Measurements from ENCODE around the gene SNX2.

SNX2 gene

DNA sequence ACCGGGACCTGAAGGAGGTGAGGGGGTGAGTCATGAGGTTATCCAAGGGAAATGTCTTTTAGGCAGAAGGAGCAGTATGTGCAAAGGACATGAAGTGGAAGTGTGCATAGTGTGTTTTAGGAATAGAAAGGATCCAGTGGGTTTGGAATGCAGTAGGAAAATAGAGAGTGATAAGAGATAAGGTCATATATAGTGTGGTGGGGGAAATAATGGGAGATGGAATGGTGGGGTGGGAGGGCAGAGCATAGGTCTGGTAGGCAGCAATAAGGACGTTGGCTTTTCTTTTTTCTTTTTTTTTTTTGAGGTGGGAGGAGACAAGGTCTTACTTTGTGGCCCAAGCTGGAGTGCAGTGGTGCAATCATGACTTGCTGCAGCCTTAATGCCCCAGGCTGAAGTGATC, 88.4 kb downstream of the SNX2 start:
- Histone ChIP-seq H3K4me3 (ENCODE audit: low read length, poor library complexity, severe bottlenecking) (no peak overlapping the region), H4K20me1 (ENCODE audit: insufficient read depth, low read length, poor library complexity, severe bottlenecking) (no peaks in the 10 kb centered on the region), H3K9ac (ENCODE audit: low read depth, low read length, poor library complexity, severe bottlenecking) (no peak overlapping the region)

DNA sequence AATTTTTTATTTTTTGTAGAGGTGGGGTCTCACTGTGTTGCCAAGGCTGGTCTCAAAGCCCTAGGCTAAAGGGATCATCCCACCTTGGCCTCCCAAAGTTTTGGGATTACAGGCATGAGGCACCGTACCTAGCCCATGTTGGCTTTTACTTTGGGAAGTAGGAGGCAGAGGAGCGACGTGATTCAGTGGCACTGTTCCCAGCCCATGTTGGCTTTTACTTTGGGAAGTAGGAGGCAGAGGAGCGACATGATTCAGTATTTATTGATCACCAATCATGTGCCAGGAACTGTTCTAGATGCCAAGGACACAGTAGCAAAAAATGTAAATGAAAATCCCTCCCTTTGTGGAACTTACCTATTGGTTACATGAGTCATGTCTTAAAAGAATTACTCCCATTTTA, 88.8 kb downstream of the SNX2 start:
- Histone ChIP-seq H3K4me1 (ENCODE audit: insufficient read depth, low read length, poor library complexity, severe bottlenecking) (no peaks in the 10 kb centered on the region), H3K4me2 (ENCODE audit: low read depth, low read length, poor library complexity, severe bottlenecking) (no peak overlapping the region), H3K79me2 (ENCODE audit: insufficient read depth, low read length) (no peaks in the 10 kb centered on the region), H3K9ac (ENCODE audit: low read depth, low read length, poor library complexity, severe bottlenecking) (no peak overlapping the region), H3K9me2 (replicated peaks; ENCODE audit: low read depth, low read length) (no peaks in the 10 kb centered on the region), H3K36me3 (ENCODE audit: insufficient read depth, low read length) (no peaks in the 10 kb centered on the region), H2AFZ (ENCODE audit: low read length) (no peak overlapping the region), H3F3A (ENCODE audit: low read depth) (no peaks in the 10 kb centered on the region), H3K4me3 (ENCODE audit: low read length, poor library complexity, severe bottlenecking) (no peak overlapping the region), H3K9me3 (ENCODE audit: insufficient read depth, low read depth, low read length) (no peaks in the 10 kb centered on the region), H3K27me3 (ENCODE audit: insufficient read depth, low read length, poor library complexity, severe bottlenecking) (no peaks in the 10 kb centered on the region), H4K20me1 (ENCODE audit: insufficient read depth, low read length, poor library complexity, severe bottlenecking) (no peaks in the 10 kb centered on the region)
- TF ChIP-seq EZH2phosphoT487 (IDR thresholded peaks at IDR 0.05; ENCODE audit: borderline replicate concordance), result no peak
- TF ChIP-seq, protein P1, sequence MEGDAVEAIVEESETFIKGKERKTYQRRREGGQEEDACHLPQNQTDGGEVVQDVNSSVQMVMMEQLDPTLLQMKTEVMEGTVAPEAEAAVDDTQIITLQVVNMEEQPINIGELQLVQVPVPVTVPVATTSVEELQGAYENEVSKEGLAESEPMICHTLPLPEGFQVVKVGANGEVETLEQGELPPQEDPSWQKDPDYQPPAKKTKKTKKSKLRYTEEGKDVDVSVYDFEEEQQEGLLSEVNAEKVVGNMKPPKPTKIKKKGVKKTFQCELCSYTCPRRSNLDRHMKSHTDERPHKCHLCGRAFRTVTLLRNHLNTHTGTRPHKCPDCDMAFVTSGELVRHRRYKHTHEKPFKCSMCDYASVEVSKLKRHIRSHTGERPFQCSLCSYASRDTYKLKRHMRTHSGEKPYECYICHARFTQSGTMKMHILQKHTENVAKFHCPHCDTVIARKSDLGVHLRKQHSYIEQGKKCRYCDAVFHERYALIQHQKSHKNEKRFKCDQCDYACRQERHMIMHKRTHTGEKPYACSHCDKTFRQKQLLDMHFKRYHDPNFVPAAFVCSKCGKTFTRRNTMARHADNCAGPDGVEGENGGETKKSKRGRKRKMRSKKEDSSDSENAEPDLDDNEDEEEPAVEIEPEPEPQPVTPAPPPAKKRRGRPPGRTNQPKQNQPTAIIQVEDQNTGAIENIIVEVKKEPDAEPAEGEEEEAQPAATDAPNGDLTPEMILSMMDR (conservative IDR thresholded peaks at IDR 0.05; ENCODE audit: low read length), result no peak

More for the DNA sequence above, 88.4 kb downstream of the SNX2 start:
- Histone ChIP-seq H2AFZ (ENCODE audit: low read length) (no peak overlapping the region), H3K9me3 (ENCODE audit: insufficient read depth, low read depth, low read length) (no peaks in the 10 kb centered on the region), H3K9me2 (replicated peaks; ENCODE audit: low read depth, low read length) (no peaks in the 10 kb centered on the region), H3F3A (ENCODE audit: low read depth) (no peaks in the 10 kb centered on the region), H3K79me2 (ENCODE audit: insufficient read depth, low read length) (no peaks in the 10 kb centered on the region), H3K4me1 (ENCODE audit: insufficient read depth, low read length, poor library complexity, severe bottlenecking) (no peaks in the 10 kb centered on the region), H3K27me3 (ENCODE audit: insufficient read depth, low read length, poor library complexity, severe bottlenecking) (no peaks in the 10 kb centered on the region), H3K4me2 (ENCODE audit: low read depth, low read length, poor library complexity, severe bottlenecking) (no peak overlapping the region), H3K36me3 (ENCODE audit: insufficient read depth, low read length) (no peaks in the 10 kb centered on the region)
- TF ChIP-seq, protein P1 (conservative IDR thresholded peaks at IDR 0.05; ENCODE audit: low read length), result no peak
- no peak for TF ChIP-seq EZH2phosphoT487 (IDR thresholded peaks at IDR 0.05; ENCODE audit: borderline replicate concordance)

GRCh38 chr5:122864400-122864799, 89.5 kb downstream of the SNX2 start:
- Histone ChIP-seq H4K20me1 (ENCODE audit: insufficient read depth, low read length, poor library complexity, severe bottlenecking) (no peaks in the 10 kb centered on the region), H3K4me2 (ENCODE audit: low read depth, low read length, poor library complexity, severe bottlenecking) (no peak overlapping the region), H3K27me3 (ENCODE audit: insufficient read depth, low read length, poor library complexity, severe bottlenecking) (no peaks in the 10 kb centered on the region), H3K9ac (ENCODE audit: low read depth, low read length, poor library complexity, severe bottlenecking) (no peak overlapping the region), H3K36me3 (ENCODE audit: insufficient read depth, low read length) (no peaks in the 10 kb centered on the region), H3K9me3 (ENCODE audit: insufficient read depth, low read depth, low read length) (no peaks in the 10 kb centered on the region), H3F3A (ENCODE audit: low read depth) (no peaks in the 10 kb centered on the region), H3K9me2 (replicated peaks; ENCODE audit: low read depth, low read length) (no peaks in the 10 kb centered on the region), H3K4me3 (ENCODE audit: low read length, poor library complexity, severe bottlenecking) (no peak overlapping the region), H3K4me1 (ENCODE audit: insufficient read depth, low read length, poor library complexity, severe bottlenecking) (no peaks in the 10 kb centered on the region), H2AFZ (ENCODE audit: low read length) (no peak overlapping the region), H3K79me2 (ENCODE audit: insufficient read depth, low read length) (no peaks in the 10 kb centered on the region)
- TF ChIP-seq, protein P1 (conservative IDR thresholded peaks at IDR 0.05; ENCODE audit: low read length), result no peak
- no peak for TF ChIP-seq EZH2phosphoT487 (IDR thresholded peaks at IDR 0.05; ENCODE audit: borderline replicate concordance)

All from Loucy (cell line).